H9 (cell line): Measurements from ENCODE around the gene LENG9. TPM values are rescaled to one million over a fixed set of nuclear protein-coding genes. Genes with fewer than 3 reads are reported as not detected.

ENCODE experiments used
- DNase-seq: peaks from one replicate; pipeline ENCODE4 v3.0.0-alpha.2; 2017
- H2AFZ ChIP-seq: one replicate; pipeline ENCODE4 v1.6.1; 2013; ENCODE audit warnings: mild to moderate bottlenecking, low read length, control low read depth, moderate library complexity
- H2AK5ac ChIP-seq: 2 replicates; pipeline ENCODE4 v1.6.1; 2013; ENCODE audit warnings: low read length, control low read depth, mixed read lengths; ENCODE audit not compliant: insufficient read length
- H2BK120ac ChIP-seq: one replicate; pipeline ENCODE4 v1.6.1; 2013; ENCODE audit warnings: low read depth, mild to moderate bottlenecking, low read length, control low read depth, inconsistent platforms; ENCODE audit not compliant: poor library complexity, severe bottlenecking
- H2BK12ac ChIP-seq: 2 replicates; pipeline ENCODE4 v1.6.1; 2013; ENCODE audit warnings: low read length, control low read depth, mixed read lengths, low read depth; ENCODE audit not compliant: insufficient read length
- H2BK15ac ChIP-seq: 2 replicates; pipeline ENCODE4 v1.6.1; 2013; ENCODE audit warnings: low read depth, low read length, control low read depth
- H2BK20ac ChIP-seq: one replicate; pipeline ENCODE4 v1.6.1; 2013; ENCODE audit warnings: low read depth, mild to moderate bottlenecking, low read length, control low read depth, inconsistent platforms; ENCODE audit not compliant: poor library complexity, severe bottlenecking
- H2BK5ac ChIP-seq: 2 replicates; pipeline ENCODE4 v1.6.1; 2013; ENCODE audit warnings: low read length, control low read depth, mixed read lengths; ENCODE audit not compliant: insufficient read length
- H3K14ac ChIP-seq: 2 replicates; pipeline ENCODE4 v1.6.1; 2013; ENCODE audit warnings: low read length, control low read depth; ENCODE audit not compliant: insufficient read depth
- H3K18ac ChIP-seq: 2 replicates; pipeline ENCODE4 v1.6.1; 2013; ENCODE audit warnings: low read depth, mild to moderate bottlenecking, mixed read lengths, low read length, control low read depth; ENCODE audit not compliant: insufficient read length
- H3K23ac ChIP-seq: 2 replicates; pipeline ENCODE4 v1.6.1; 2013; ENCODE audit warnings: low read length, control low read depth, mixed read lengths, low read depth; ENCODE audit not compliant: insufficient read length
- H3K23me2 ChIP-seq: 2 replicates; pipeline ENCODE4 v1.6.1; 2013; ENCODE audit warnings: low read depth, mild to moderate bottlenecking, mixed read lengths, low read length, control low read depth; ENCODE audit not compliant: insufficient read length, poor library complexity, severe bottlenecking
- H3K27ac ChIP-seq: 2 replicates; pipeline ENCODE4 v1.5.1; 2013; ENCODE audit warnings: low read length, control low read depth, mixed read lengths, low read depth; ENCODE audit not compliant: insufficient read length
- H3K27me3 ChIP-seq: 2 replicates; pipeline ENCODE4 v1.6.1; 2013; ENCODE audit warnings: low read length, control low read depth, inconsistent platforms; ENCODE audit not compliant: insufficient read depth
- H3K4ac ChIP-seq: 2 replicates; pipeline ENCODE4 v1.6.1; 2013; ENCODE audit warnings: low read depth, mild to moderate bottlenecking, control low read depth, inconsistent platforms, low read length, moderate library complexity
- H3K4me1 ChIP-seq: 2 replicates; pipeline ENCODE4 v1.6.1; 2013; ENCODE audit warnings: low read length, control low read depth, inconsistent platforms; ENCODE audit not compliant: insufficient read depth
- H3K4me2 ChIP-seq: 2 replicates; pipeline ENCODE4 v1.6.1; 2013; ENCODE audit warnings: low read length, control low read depth, mixed read lengths; ENCODE audit not compliant: insufficient read length, insufficient read depth
- H3K56ac ChIP-seq: 2 replicates; pipeline ENCODE4 v1.6.1; 2013; ENCODE audit warnings: low read depth, mild to moderate bottlenecking, mixed read lengths, low read length, control low read depth; ENCODE audit not compliant: insufficient read length
- H3K79me1 ChIP-seq: 2 replicates; pipeline ENCODE4 v1.6.1; 2013; ENCODE audit warnings: low read depth, mild to moderate bottlenecking, moderate library complexity, low read length, control low read depth, inconsistent platforms; ENCODE audit not compliant: insufficient read depth, poor library complexity, severe bottlenecking
- H3K79me2 ChIP-seq: 2 replicates; pipeline ENCODE4 v1.6.1; 2013; ENCODE audit warnings: low read length, control low read depth, inconsistent platforms; ENCODE audit not compliant: insufficient read depth
- H3K9ac ChIP-seq: 2 replicates; pipeline ENCODE4 v1.6.1; 2013; ENCODE audit warnings: low read length, control low read depth, mixed read lengths; ENCODE audit not compliant: insufficient read length; ENCODE audit errors: extremely low read depth
- H3K9me3 ChIP-seq: one replicate; pipeline ENCODE4 v1.6.1; 2013; ENCODE audit warnings: low read depth, low read length, inconsistent platforms; ENCODE audit not compliant: control insufficient read depth
- H3T11ph ChIP-seq: one replicate; pipeline ENCODE4 v1.6.1; 2013; ENCODE audit warnings: mild to moderate bottlenecking, low read length, control low read depth, inconsistent platforms
- H4K20me1 ChIP-seq: one replicate; pipeline ENCODE4 v1.6.1; 2013; ENCODE audit not compliant: control insufficient read depth, insufficient read length, insufficient read depth
- H4K5ac ChIP-seq: 2 replicates; pipeline ENCODE4 v1.6.1; 2013; ENCODE audit warnings: low read depth, mild to moderate bottlenecking, mixed read lengths, low read length, control low read depth; ENCODE audit not compliant: insufficient read length
- H4K8ac ChIP-seq: replicated peaks from 2 replicates; pipeline ENCODE4 v1.6.1; 2013; ENCODE audit warnings: low read length, control low read depth, mixed read lengths, low read depth; ENCODE audit not compliant: insufficient read length
- H4K91ac ChIP-seq: 2 replicates; pipeline ENCODE4 v1.6.1; 2013; ENCODE audit warnings: low read depth, mild to moderate bottlenecking, moderate library complexity, mixed read lengths, low read length, control low read depth; ENCODE audit not compliant: insufficient read length
- H3K27ac Mint-ChIP-seq, 3 experiments: 2 replicates in 2 of 3; 3 replicates in 1 of 3; pipeline ENCODE4 v1.8.0; 2020 to 2021; ENCODE audit warnings: mixed read lengths in 3 of 3, mild to moderate bottlenecking in 1 of 3, moderate library complexity in 1 of 3
- H3K27me3 Mint-ChIP-seq: 2 replicates; pipeline ENCODE4 v1.8.0; 2021; ENCODE audit warnings: low read depth, mild to moderate bottlenecking, moderate library complexity, mixed read lengths
- H3K36me3 Mint-ChIP-seq, 3 experiments: 2 replicates in 2 of 3; 3 replicates in 1 of 3; pipeline ENCODE4 v1.8.0; 2020 to 2021; ENCODE audit warnings: low read depth in 3 of 3, mixed read lengths in 3 of 3; ENCODE audit not compliant: insufficient read depth in 1 of 3
- H3K4me1 Mint-ChIP-seq, 2 experiments: 2 replicates each; pipeline ENCODE4 v1.8.0; 2020; ENCODE audit warnings: mixed read lengths in 2 of 2
- H3K4me3 Mint-ChIP-seq, 2 experiments: 2 replicates in 1 of 2; 3 replicates in 1 of 2; pipeline ENCODE4 v1.8.0; 2020 to 2021; ENCODE audit warnings: mild to moderate bottlenecking in 2 of 2, mixed read lengths in 2 of 2, moderate library complexity in 1 of 2
- H3K9me3 Mint-ChIP-seq, 2 experiments: 2 replicates in 1 of 2; 3 replicates in 1 of 2; pipeline ENCODE4 v1.8.0; 2020; ENCODE audit warnings: mild to moderate bottlenecking in 2 of 2, mixed read lengths in 2 of 2, moderate library complexity in 1 of 2
- WGBS: extraction: QIAGEN DNeasy Blood & Tissue Kit; methylation state at CpG from one replicate; pipeline ENCODE4 v1.1.7; 2013; ENCODE audit warnings: missing lambda C conversion rate, low lambda C conversion rate, mixed read lengths; ENCODE audit not compliant: insufficient read length; ENCODE audit errors: extremely low coverage; 5-methylcytosine and 5-hydroxymethylcytosine counted together
- total RNA-seq: library from RNA; stranded (reverse); gene quantifications from 2 replicates; pipeline ENCODE4 v1.2.1, GENCODE V29; 2021
- TF ChIP-seq, protein P1 (sequence below): fragments of 200-600 bp; sonication (generic); conservative IDR thresholded peaks from 3 replicates; pipeline ENCODE4 v1.8.0; 2021; ENCODE audit warnings: antibody characterized with exemption, mild to moderate bottlenecking

Gene LENG9
- total RNA-seq, 1 experiment from 2014 or later: 3.8 TPM

DNA sequence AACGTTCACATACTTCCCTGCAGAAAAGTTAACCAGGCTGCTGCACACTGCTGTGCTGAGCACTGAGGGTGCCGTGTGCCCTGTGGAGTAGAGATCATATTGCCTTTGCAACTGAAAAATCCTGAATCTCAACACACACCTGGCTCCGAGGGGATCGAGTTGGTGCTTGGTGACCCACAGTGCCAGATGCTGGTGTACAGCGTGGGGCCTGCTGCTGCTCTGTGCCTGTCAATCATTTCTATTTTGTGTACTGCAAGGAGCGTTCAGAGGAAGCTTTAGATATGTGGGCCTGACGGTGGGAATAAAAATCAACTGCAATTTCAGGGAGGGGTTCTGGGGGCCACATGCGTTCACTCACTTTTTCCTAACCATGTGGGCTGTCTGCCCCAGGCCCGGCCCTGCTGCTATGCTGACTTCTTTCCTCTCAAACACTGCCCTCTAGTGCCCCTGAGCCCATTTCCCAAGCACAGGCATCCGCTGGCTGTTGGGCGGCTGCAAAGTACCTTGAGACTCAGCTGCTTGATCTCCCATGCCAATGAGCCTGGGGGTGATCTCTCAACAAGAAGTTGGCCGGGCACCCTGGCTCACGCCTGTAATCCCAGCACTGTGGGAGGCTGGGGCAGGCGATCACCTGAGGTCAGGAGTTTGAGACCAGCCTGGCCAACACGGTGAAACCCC is 24.3 kb downstream of the LENG9 start:
- H4K20me1 ChIP-seq: no peaks in the 10 kb centered on the region

More for the DNA sequence above, 24.3 kb downstream of the LENG9 start:
- DNase-seq: peak; percentile 83
- H3K36me3 Mint-ChIP-seq: peaks cover 6 to 30% (median 27%) of the 10 kb centered on the region in 3 experiments; a peak in 6 of 7 replicates
- Histone ChIP-seq H2AK5ac (no peak overlapping the region), H3K27ac (no peak overlapping the region), H2BK20ac (no peak overlapping the region), H3K9me3 (no peaks in the 10 kb centered on the region), H3K14ac (no peak overlapping the region), H4K8ac (no peak overlapping the region), H2AFZ (no peak overlapping the region), H3K4ac (no peak overlapping the region), H4K5ac (no peak overlapping the region), H3K23ac (no peak overlapping the region), H2BK5ac (no peak overlapping the region), H3K4me1 (peaks cover 5% of the 10 kb centered on the region; the same call in 1 of the 2 replicates), H3K79me2 (no peaks in the 10 kb centered on the region), H3K4me2 (no peak overlapping the region), H3K18ac (no peak overlapping the region), H2BK120ac (no peak overlapping the region), H2BK15ac (no peak overlapping the region), H2BK12ac (no peak overlapping the region), H3T11ph (no peak overlapping the region), H4K91ac (no peak overlapping the region), H3K56ac (no peak overlapping the region), H3K23me2 (no peaks in the 10 kb centered on the region), H3K9ac (no peak overlapping the region), H3K27me3 (no peaks in the 10 kb centered on the region), H3K79me1 (no peaks in the 10 kb centered on the region)
- H3K4me3 Mint-ChIP-seq: no peak overlapping the region
- peaks cover 24 to 40% of the 10 kb centered on the region in 2 experiments for H3K4me1 Mint-ChIP-seq
- H3K9me3 Mint-ChIP-seq: no peaks in the 10 kb centered on the region
- H3K27me3 Mint-ChIP-seq: peaks cover 8% of the 10 kb centered on the region
- peak overlapping the region in 1 of 3 experiments; percentile 55; a peak in 2 of 7 replicates for H3K27ac Mint-ChIP-seq
- TF ChIP-seq, protein P1, sequence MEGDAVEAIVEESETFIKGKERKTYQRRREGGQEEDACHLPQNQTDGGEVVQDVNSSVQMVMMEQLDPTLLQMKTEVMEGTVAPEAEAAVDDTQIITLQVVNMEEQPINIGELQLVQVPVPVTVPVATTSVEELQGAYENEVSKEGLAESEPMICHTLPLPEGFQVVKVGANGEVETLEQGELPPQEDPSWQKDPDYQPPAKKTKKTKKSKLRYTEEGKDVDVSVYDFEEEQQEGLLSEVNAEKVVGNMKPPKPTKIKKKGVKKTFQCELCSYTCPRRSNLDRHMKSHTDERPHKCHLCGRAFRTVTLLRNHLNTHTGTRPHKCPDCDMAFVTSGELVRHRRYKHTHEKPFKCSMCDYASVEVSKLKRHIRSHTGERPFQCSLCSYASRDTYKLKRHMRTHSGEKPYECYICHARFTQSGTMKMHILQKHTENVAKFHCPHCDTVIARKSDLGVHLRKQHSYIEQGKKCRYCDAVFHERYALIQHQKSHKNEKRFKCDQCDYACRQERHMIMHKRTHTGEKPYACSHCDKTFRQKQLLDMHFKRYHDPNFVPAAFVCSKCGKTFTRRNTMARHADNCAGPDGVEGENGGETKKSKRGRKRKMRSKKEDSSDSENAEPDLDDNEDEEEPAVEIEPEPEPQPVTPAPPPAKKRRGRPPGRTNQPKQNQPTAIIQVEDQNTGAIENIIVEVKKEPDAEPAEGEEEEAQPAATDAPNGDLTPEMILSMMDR: peak; percentile 75
- no CpG with 5 or more reads among the region's 15 CpGs for WGBS
